GM12801 (cell line): Measurements from ENCODE around the gene FNIP2.

Experiments used
- CTCF ChIP-seq: IDR thresholded peaks from one replicate; pipeline ENCODE4 v1.5.1; 2011; ENCODE audit warnings: control low read depth; ENCODE audit not compliant: insufficient read length; ENCODE audit errors: extremely low read depth

The FNIP2 gene

GRCh38 chr4:158799856-158800255, 31.0 kb downstream of the FNIP2 start:
- no peak for TF ChIP-seq CTCF

- TF ChIP-seq CTCF, result no peak
These were observed 32.2 kb downstream of the FNIP2 start for GRCh38 chr4:158801066-158801465.

- TF ChIP-seq CTCF, result no peak
These were observed 32.9 kb downstream of the FNIP2 start for GRCh38 chr4:158801677-158802076.

- TF ChIP-seq CTCF, result no peak
These were observed 34.1 kb downstream of the FNIP2 start for GRCh38 chr4:158802914-158803313.

- TF ChIP-seq CTCF, result no peak
These were observed 37.0 kb downstream of the FNIP2 start for GRCh38 chr4:158805635-158806471.

- no peak for TF ChIP-seq CTCF
These were observed 38.9 kb downstream of the FNIP2 start for GRCh38 chr4:158807691-158808090.

GRCh38 chr4:158808399-158808798, 39.6 kb downstream of the FNIP2 start:
- TF ChIP-seq CTCF, result no peak
